Karpas-422 (cell line): ENCODE data around the gene PLA2R1. TPM values are rescaled to one million over a fixed set of nuclear protein-coding genes. Genes with fewer than 3 reads are reported as not detected.

ENCODE experiments used
- DNase-seq: peaks from one replicate; pipeline ENCODE4 v3.0.0-alpha.2; 2015
- H2AFZ ChIP-seq: fragments of 200-600 bp; sonication (generic); 2 replicates; pipeline ENCODE4 v1.6.1; 2014; ENCODE audit warnings: antibody characterized with exemption, low read length, mixed read lengths
- H3K27ac ChIP-seq: fragments of 200-600 bp; sonication (generic); 2 replicates; pipeline ENCODE4 v1.5.1; 2014; ENCODE audit warnings: mild to moderate bottlenecking, low read length, moderate library complexity
- H3K27me3 ChIP-seq: fragments of 200-600 bp; sonication (generic); 2 replicates; pipeline ENCODE4 v1.6.1; 2014; ENCODE audit warnings: low read length, mixed read lengths
- H3K36me3 ChIP-seq: fragments of 200-600 bp; sonication (generic); 2 replicates; pipeline ENCODE4 v1.6.1; 2014; ENCODE audit warnings: low read length, mixed read lengths; ENCODE audit not compliant: insufficient read depth
- H3K4me1 ChIP-seq: fragments of 200-600 bp; sonication (generic); 2 replicates; pipeline ENCODE4 v1.6.1; 2014; ENCODE audit warnings: mild to moderate bottlenecking, low read length, mixed read lengths
- H3K4me2 ChIP-seq: fragments of 200-600 bp; sonication (generic); 2 replicates; pipeline ENCODE4 v1.6.1; 2014; ENCODE audit warnings: low read length, low read depth, mild to moderate bottlenecking; ENCODE audit not compliant: poor library complexity, severe bottlenecking
- H3K4me3 ChIP-seq: fragments of 200-600 bp; sonication (generic); 2 replicates; pipeline ENCODE4 v1.5.1; 2014; ENCODE audit warnings: mild to moderate bottlenecking, antibody characterized with exemption, low read length, mixed read lengths
- H3K79me2 ChIP-seq: fragments of 200-600 bp; sonication (generic); 2 replicates; pipeline ENCODE4 v1.6.1; 2014; ENCODE audit warnings: mild to moderate bottlenecking, low read length, mixed read lengths
- H3K9ac ChIP-seq: fragments of 200-600 bp; sonication (generic); 2 replicates; pipeline ENCODE4 v1.6.0; 2014; ENCODE audit warnings: low read length
- H3K9me2 ChIP-seq: fragments of 200-600 bp; sonication (generic), shearing (Covaris generic); replicated peaks from 2 replicates; pipeline ENCODE4 v1.6.0; 2014; ENCODE audit warnings: mild to moderate bottlenecking, low read length, moderate library complexity; ENCODE audit not compliant: insufficient read depth
- H3K9me3 ChIP-seq: fragments of 300-700, 200-600 bp; sonication (generic); 2 replicates; pipeline ENCODE4 v1.6.1; 2014; ENCODE audit warnings: low read length, mixed read lengths
- H4K20me1 ChIP-seq: fragments of 200-600 bp; sonication (generic); 2 replicates; pipeline ENCODE4 v1.6.1; 2014; ENCODE audit warnings: mild to moderate bottlenecking, antibody characterized with exemption, low read length, low read depth; ENCODE audit not compliant: insufficient read depth
- total RNA-seq: library from RNA; depleted of rRNA; stranded (reverse); fragments of >200 nt; shearing (Covaris generic); gene quantifications from 2 replicates; pipeline ENCODE4 v1.2.3, GENCODE V29; 2014; ENCODE audit warnings: low replicate concordance

PLA2R1 gene
- total RNA-seq, 1 experiment from 2014 or later: not detected

GRCh38 chr2:159895258-159896065 lies 167.0 kb downstream of the PLA2R1 start:
- no peak overlapping the region for H3K4me3 ChIP-seq

GRCh38 chr2:159894145-159894838 lies 168.1 kb downstream of the PLA2R1 start:
- H3K4me1 ChIP-seq: no peaks in the 10 kb centered on the region
- H4K20me1 ChIP-seq: no peaks in the 10 kb centered on the region
- H3K9me3 ChIP-seq: no peaks in the 10 kb centered on the region
- H3K27me3 ChIP-seq: no peaks in the 10 kb centered on the region
- no peaks in the 10 kb centered on the region for H3K9me2 ChIP-seq
- H3K27ac ChIP-seq: no peak overlapping the region
- no peaks in the 10 kb centered on the region for H3K36me3 ChIP-seq
- H3K9ac ChIP-seq: no peak overlapping the region
- no peak overlapping the region for H3K4me3 ChIP-seq
- no peak overlapping the region for H3K4me2 ChIP-seq
- no peak overlapping the region for H2AFZ ChIP-seq
- DNase-seq: no peak
- no peaks in the 10 kb centered on the region for H3K79me2 ChIP-seq

More at GRCh38 chr2:159895258-159896065, 167.0 kb downstream of the PLA2R1 start:
- Histone ChIP-seq H3K79me2 (no peaks in the 10 kb centered on the region), H4K20me1 (no peaks in the 10 kb centered on the region), H3K9me2 (no peaks in the 10 kb centered on the region), H3K9ac (no peak overlapping the region), H3K27ac (no peak overlapping the region), H3K27me3 (no peaks in the 10 kb centered on the region), H3K36me3 (no peaks in the 10 kb centered on the region), H2AFZ (no peak overlapping the region), H3K9me3 (no peaks in the 10 kb centered on the region), H3K4me1 (no peaks in the 10 kb centered on the region), H3K4me2 (no peak overlapping the region)
- no peak for DNase-seq

- Histone ChIP-seq H3K9me2 (no peaks in the 10 kb centered on the region), H3K9me3 (no peaks in the 10 kb centered on the region), H3K4me1 (no peaks in the 10 kb centered on the region), H3K4me3 (no peak overlapping the region), H3K27ac (no peak overlapping the region), H2AFZ (no peak overlapping the region), H4K20me1 (no peaks in the 10 kb centered on the region), H3K9ac (no peak overlapping the region), H3K36me3 (no peaks in the 10 kb centered on the region), H3K27me3 (no peaks in the 10 kb centered on the region), H3K79me2 (no peaks in the 10 kb centered on the region), H3K4me2 (no peak overlapping the region)
- DNase-seq: no peak
Observed at GRCh38 chr2:159892990-159893810, 169.2 kb downstream of the PLA2R1 start.

- Histone ChIP-seq H3K27me3 (no peaks in the 10 kb centered on the region), H4K20me1 (no peaks in the 10 kb centered on the region), H3K9ac (no peak overlapping the region), H3K27ac (no peak overlapping the region), H3K36me3 (no peaks in the 10 kb centered on the region), H3K4me3 (no peak overlapping the region), H2AFZ (no peak overlapping the region), H3K4me1 (no peaks in the 10 kb centered on the region), H3K4me2 (no peak overlapping the region), H3K79me2 (no peaks in the 10 kb centered on the region), H3K9me2 (no peaks in the 10 kb centered on the region), H3K9me3 (no peaks in the 10 kb centered on the region)
- no peak for DNase-seq
Observed at GRCh38 chr2:159891917-159892730, 170.3 kb downstream of the PLA2R1 start.

- no peak overlapping the region for H3K4me2 ChIP-seq
- no peak overlapping the region for H3K4me3 ChIP-seq
- H3K9me3 ChIP-seq: no peaks in the 10 kb centered on the region
- no peaks in the 10 kb centered on the region for H3K4me1 ChIP-seq
- H3K9me2 ChIP-seq: no peaks in the 10 kb centered on the region
- DNase-seq: no peak
- H3K27ac ChIP-seq: no peak overlapping the region
- no peaks in the 10 kb centered on the region for H4K20me1 ChIP-seq
- H3K9ac ChIP-seq: no peak overlapping the region
- H3K36me3 ChIP-seq: no peaks in the 10 kb centered on the region
- no peaks in the 10 kb centered on the region for H3K79me2 ChIP-seq
- H2AFZ ChIP-seq: no peak overlapping the region
- no peaks in the 10 kb centered on the region for H3K27me3 ChIP-seq
Observed at GRCh38 chr2:159891267-159891588, 171.2 kb downstream of the PLA2R1 start.

- no peaks in the 10 kb centered on the region for H3K79me2 ChIP-seq
- H3K4me3 ChIP-seq: no peak overlapping the region
- no peak overlapping the region for H3K27ac ChIP-seq
- no peak overlapping the region for H2AFZ ChIP-seq
- H3K4me2 ChIP-seq: no peak overlapping the region
- H3K9me3 ChIP-seq: no peaks in the 10 kb centered on the region
- H3K27me3 ChIP-seq: no peaks in the 10 kb centered on the region
- no peaks in the 10 kb centered on the region for H4K20me1 ChIP-seq
- H3K9me2 ChIP-seq: no peaks in the 10 kb centered on the region
- DNase-seq: no peak
- no peaks in the 10 kb centered on the region for H3K36me3 ChIP-seq
- H3K9ac ChIP-seq: no peak overlapping the region
- no peaks in the 10 kb centered on the region for H3K4me1 ChIP-seq
Observed at GRCh38 chr2:159890551-159891266, 171.7 kb downstream of the PLA2R1 start.

- Histone ChIP-seq H3K4me3 (no peak overlapping the region), H3K4me1 (no peaks in the 10 kb centered on the region), H3K9me3 (no peaks in the 10 kb centered on the region), H3K4me2 (no peak overlapping the region), H3K9me2 (no peaks in the 10 kb centered on the region), H2AFZ (no peak overlapping the region), H4K20me1 (no peaks in the 10 kb centered on the region), H3K9ac (no peak overlapping the region), H3K79me2 (no peaks in the 10 kb centered on the region), H3K27me3 (no peaks in the 10 kb centered on the region), H3K27ac (no peak overlapping the region), H3K36me3 (no peaks in the 10 kb centered on the region)
- no peak for DNase-seq
Observed at GRCh38 chr2:159882130-159882745, 180.2 kb downstream of the PLA2R1 start.
